HT-29 (cell line): Measurements from ENCODE around the gene CLDN9. TPM values are rescaled to one million over a fixed set of nuclear protein-coding genes. Genes with fewer than 3 reads are reported as not detected.
A peak's percentile ranks its signal among the peaks of the same experiment; 100 is the strongest.
"Not testable (repeated sequence)": the region's sequence is repeated elsewhere in the genome, so short reads cannot be mapped to it uniquely, and the experiment has no call there.

Experiments used
- DNase-seq: peaks from one replicate; pipeline ENCODE4 v3.0.0-alpha.2; 2015; ENCODE audit warnings: low spot score
- small RNA-seq: library from RNA; depleted of rRNA; stranded (forward); fragments of <200 nt; gene quantifications from one replicate; pipeline ENCODE3, GENCODE V24; 2014
- total RNA-seq: library from RNA; depleted of rRNA; stranded (reverse); fragments of >200 nt; shearing (Covaris generic); gene quantifications from 2 replicates; pipeline ENCODE4 v1.2.3, GENCODE V29; 2014; rRNA removed

Gene CLDN9
- total RNA-seq, 1 experiment from 2014 or later: 4.7 TPM

GRCh38 chr16:3054965-3055733 lies 42.4 kb downstream of the CLDN9 start:
- DNase-seq: no peak

- not testable (repeated sequence) for DNase-seq
Observed at GRCh38 chr16:3055734-3056115, 43.0 kb downstream of the CLDN9 start.

- no peak for DNase-seq
Observed at GRCh38 chr16:3056336-3057180, 43.8 kb downstream of the CLDN9 start.

DNA sequence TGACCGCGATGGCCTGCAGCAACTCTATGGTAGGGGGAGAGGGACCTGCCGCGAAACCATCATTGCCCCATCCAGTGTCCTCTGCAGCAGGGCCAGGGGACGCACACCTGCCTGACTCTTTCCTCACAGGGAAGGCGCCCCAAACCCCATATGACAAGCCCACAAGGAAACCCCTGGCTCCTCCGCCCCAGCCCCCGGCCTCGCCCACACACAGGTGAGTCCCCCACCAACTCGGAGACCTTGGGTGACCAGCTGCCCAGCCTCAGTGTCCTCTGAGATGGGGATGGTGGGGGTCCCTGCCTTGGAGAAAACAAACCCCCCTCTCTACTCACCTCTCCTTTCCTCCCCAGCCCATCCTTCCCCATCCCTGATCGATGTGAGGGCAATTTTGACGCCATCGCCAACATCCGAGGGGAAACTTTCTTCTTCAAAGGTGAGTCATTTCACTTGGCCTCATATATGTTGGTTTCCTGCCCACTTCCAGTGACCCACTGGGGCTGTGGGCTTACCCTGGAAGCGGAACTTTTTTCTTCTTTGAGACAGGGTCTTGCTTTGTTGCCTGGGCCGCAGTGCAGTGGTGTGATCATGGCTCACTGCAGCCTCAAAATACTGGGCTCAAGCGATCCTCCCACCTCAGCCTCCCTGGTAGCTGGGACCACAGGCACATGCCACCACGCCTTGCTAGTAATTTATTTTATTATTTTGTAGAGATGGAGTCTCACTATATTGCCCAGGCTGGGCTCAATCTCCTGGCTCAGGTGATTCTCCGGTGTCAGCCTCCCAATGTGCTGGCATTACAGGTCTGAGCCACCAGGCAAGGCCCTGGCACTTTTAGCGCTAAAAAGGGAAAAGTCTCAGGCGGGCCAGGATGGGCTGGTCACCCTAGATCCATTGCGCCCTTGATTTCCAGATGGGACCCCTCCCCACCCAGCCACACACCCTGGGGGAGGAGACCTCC lies 44.7 kb downstream of the CLDN9 start:
- no peak for DNase-seq

DNA sequence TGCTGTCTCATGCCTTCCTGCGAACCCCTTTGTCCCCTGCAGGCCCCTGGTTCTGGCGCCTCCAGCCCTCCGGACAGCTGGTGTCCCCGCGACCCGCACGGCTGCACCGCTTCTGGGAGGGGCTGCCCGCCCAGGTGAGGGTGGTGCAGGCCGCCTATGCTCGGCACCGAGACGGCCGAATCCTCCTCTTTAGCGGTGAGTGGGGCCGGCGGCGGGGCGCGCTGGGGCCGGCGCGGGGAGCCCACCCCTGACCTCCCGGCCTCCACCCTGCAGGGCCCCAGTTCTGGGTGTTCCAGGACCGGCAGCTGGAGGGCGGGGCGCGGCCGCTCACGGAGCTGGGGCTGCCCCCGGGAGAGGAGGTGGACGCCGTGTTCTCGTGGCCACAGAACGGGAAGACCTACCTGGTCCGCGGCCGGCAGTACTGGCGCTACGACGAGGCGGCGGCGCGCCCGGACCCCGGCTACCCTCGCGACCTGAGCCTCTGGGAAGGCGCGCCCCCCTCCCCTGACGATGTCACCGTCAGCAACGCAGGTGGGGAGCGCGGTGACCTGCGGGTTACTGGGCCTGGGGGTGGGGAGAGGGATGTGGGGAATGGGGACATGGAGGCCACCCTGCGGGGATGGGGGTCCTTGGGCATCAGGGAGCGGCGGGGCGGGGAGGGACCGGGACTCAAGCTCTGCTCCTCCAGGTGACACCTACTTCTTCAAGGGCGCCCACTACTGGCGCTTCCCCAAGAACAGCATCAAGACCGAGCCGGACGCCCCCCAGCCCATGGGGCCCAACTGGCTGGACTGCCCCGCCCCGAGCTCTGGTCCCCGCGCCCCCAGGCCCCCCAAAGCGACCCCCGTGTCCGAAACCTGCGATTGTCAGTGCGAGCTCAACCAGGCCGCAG lies 45.7 kb downstream of the CLDN9 start:
- DNase-seq: peak; percentile 32

- peak; percentile 83 for DNase-seq
Observed at GRCh38 chr16:3059041-3059722, 46.5 kb downstream of the CLDN9 start.

DNA sequence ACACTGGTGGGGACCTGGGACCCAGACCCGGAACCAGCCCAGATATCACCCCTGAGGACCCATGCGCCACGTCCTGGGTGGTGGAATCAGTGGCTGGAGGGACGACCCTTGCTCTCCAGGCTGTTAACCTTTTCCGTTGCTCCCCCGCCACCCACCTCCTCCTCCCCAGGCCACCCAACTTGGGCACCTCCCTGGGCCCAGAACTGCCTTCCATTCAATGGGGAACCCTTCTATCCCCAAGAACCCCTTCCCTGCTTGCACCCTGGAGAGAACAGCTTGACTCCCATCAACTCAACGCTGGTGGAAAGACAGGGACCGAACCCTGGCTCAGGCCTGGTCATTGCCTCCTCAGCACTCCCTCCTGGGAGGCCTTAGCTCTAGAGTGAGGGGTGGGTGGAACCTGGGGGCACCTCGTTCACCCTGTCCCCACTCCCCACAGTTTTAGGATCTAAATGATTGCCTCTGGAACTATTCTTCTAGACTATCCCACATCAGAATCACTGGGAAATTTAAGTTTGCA lies 47.1 kb downstream of the CLDN9 start:
- DNase-seq: no peak

DNA sequence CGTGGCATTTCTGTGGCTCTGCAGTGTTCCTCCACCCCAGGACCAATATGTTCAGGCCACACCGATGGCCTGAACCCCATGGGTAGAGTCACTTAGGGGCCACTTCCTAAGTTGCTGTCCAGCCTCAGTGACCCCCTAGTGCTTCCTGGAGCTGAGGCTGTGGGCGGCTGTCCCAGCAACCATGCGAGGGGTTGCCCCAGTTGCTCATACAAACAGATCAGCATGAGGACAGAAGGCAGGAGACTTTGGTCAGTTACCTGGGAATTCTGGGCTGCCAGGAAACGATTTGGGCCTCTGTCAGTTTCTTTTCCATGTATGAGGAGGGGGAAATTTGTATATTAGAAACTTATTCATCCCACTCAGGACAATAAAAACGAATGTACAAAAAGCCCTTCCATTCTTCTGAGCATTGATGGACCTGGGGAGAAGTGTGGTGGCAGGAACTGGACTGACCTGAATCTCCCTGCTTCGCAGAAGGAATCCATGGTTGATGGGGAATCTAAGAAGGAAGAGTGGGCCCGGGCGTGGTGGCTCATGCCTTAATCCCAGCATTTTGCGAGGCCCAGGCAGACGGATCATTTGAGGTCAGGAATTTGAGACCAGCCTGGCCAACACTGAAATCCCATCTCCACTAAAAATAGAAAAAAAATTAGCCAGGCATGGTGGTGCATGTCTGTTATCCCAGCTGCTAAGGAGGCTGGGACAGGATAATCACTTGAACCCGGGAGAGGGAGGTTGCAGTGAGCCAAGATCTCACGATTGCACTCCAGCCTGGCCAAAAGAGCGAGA lies 47.8 kb downstream of the CLDN9 start:
- no peak for DNase-seq

- DNase-seq: no peak
Observed at GRCh38 chr16:3062553-3062952, 49.8 kb downstream of the CLDN9 start.

DNA sequence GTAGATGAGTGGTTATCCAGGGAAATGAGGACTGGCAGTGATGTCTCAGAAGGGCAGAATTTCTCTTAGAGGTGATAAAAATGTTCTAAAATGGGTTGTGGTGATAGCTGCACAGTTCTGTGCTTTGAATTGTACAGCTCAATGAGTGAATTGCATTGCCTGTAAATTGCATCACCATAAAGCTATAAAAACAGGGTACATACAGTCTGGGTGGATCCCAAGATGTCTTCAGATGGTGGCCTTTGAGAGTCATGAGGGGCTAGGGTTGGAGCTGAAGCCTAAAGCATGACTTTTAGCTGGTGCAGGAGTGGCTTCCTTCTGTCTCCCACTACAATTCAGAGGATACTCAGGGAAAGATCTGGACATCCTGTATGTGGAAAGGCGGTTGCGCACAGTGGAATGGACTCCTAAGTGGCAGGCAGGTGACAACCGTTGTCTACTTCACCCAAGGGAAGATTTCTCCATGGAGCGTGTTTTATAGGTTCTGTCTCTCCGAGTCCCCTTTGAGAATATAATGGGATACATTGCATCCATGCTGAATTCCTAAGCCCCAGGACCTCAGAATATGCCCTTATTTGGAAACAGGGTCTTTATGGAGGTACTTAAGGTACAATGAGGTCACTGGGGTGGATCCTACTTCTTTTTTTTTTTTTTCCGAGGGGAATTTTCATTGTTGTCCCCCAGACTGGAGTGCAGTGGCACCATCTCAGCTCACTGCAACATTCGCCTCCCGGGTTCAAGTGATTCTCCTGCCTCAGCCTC lies 51.1 kb downstream of the CLDN9 start:
- no peak for DNase-seq

Small RNA genes within 50 kb of the gene (small RNA-seq; reads per million reads assigned to genes)
- not detected for gene LINC00514

Other genes with a start within 250 kb of the CLDN9 start
- gene ELOB, start 235.6 kb upstream of the CLDN9 start, total RNA-seq: 387 and 398 TPM in 2 replicates
- gene PRSS33, start 225.4 kb upstream of the CLDN9 start, total RNA-seq: 0.13 TPM in 1 of 2 replicates, not detected in the other
- gene PRSS41, start 214.5 kb upstream of the CLDN9 start, total RNA-seq: not detected in 2 replicates
- gene PRSS21, start 195.7 kb upstream of the CLDN9 start, total RNA-seq: not detected in 2 replicates
- 16.1 and 23.3 TPM in 2 replicates for gene ZG16B, start 182.6 kb upstream of the CLDN9 start, total RNA-seq
- 97.1 and 114 TPM in 2 replicates for gene PRSS22, start 154.8 kb upstream of the CLDN9 start, total RNA-seq
- 47.4 and 52.2 TPM in 2 replicates for gene FLYWCH2, start 129.7 kb upstream of the CLDN9 start, total RNA-seq
- gene FLYWCH1, start 101.0 kb upstream of the CLDN9 start, total RNA-seq: 25.8 and 30.1 TPM in 2 replicates
- 0.08 and 0.31 TPM in 2 replicates for gene KREMEN2, start 48.6 kb upstream of the CLDN9 start, total RNA-seq
- gene PAQR4, start 43.6 kb upstream of the CLDN9 start, total RNA-seq: 97.9 and 106 TPM in 2 replicates
- gene PKMYT1, start 32.5 kb upstream of the CLDN9 start, total RNA-seq: 86.3 and 92.1 TPM in 2 replicates
- not detected in 2 replicates for gene CLDN6, start 5.3 kb downstream of the CLDN9 start, total RNA-seq
- 709 and 783 TPM in 2 replicates for gene TNFRSF12A, start 7.4 kb downstream of the CLDN9 start, total RNA-seq
- gene HCFC1R1, start 11.0 kb downstream of the CLDN9 start, total RNA-seq: 32.0 and 39.4 TPM in 2 replicates
- gene THOC6, start 11.1 kb downstream of the CLDN9 start, total RNA-seq: 54.9 and 58.5 TPM in 2 replicates
- 40.5 and 50.1 TPM in 2 replicates for gene BICDL2, start 24.0 kb downstream of the CLDN9 start, total RNA-seq
- 0.05 TPM in 1 of 2 replicates, not detected in the other for gene MMP25, start 33.6 kb downstream of the CLDN9 start, total RNA-seq
- gene IL32, start 52.7 kb downstream of the CLDN9 start, total RNA-seq: 5.0 and 8.5 TPM in 2 replicates
- gene ZSCAN10, start 86.4 kb downstream of the CLDN9 start, total RNA-seq: not detected in 2 replicates
- 26.7 and 33.3 TPM in 2 replicates for gene ZNF205, start 99.7 kb downstream of the CLDN9 start, total RNA-seq
- gene ZNF213, start 122.1 kb downstream of the CLDN9 start, total RNA-seq: 5.8 and 7.2 TPM in 2 replicates
- not detected in 2 replicates for gene OR1F1, start 175.3 kb downstream of the CLDN9 start, total RNA-seq
- gene ZNF200, start 222.2 kb downstream of the CLDN9 start, total RNA-seq: 5.6 and 8.6 TPM in 2 replicates
- 0.13 TPM in 1 of 2 replicates, not detected in the other for gene MEFV, start 243.7 kb downstream of the CLDN9 start, total RNA-seq